Transverse colon (tissue), 4 donors: Measurements from ENCODE around the gene RGL3. TPM values are rescaled to one million over a fixed set of nuclear protein-coding genes. Genes with fewer than 3 reads are reported as not detected.

Experiments used
- small RNA-seq, 4 donors: library from RNA; depleted of rRNA; stranded (forward); fragments of <200 nt; gene quantifications; one replicate each; pipeline ENCODE3, GENCODE V24; 2016
- total RNA-seq, 4 donors: library from RNA; depleted of rRNA; stranded (reverse); fragments of >200 nt; gene quantifications; one replicate each; pipeline ENCODE4 v1.1.0, GENCODE V29; 2016

Gene RGL3
- total RNA-seq, 4 donors from 2014 or later = 6.7 to 78.9 (median 28.1) TPM

Small RNAs within 50 kb of the gene (small RNA-seq; reads per million reads assigned to genes)
- gene RF00019 = 0 reads per million in 4 donors

Other genes with a start within 250 kb of the RGL3 start
- gene KANK2, start 221.8 kb downstream of the RGL3 start, total RNA-seq = 100 to 1,000 TPM; 145 to 339 (median 243) TPM
- not detected for gene ANGPTL8, start 179.7 kb downstream of the RGL3 start, total RNA-seq
- gene DOCK6, start 156.8 kb downstream of the RGL3 start, total RNA-seq = 100 to 1,000 TPM in 1 of 4 donors, 10 to 100 TPM in 3; 66.4 to 268 (median 78.4) TPM
- gene TSPAN16, start 123.2 kb downstream of the RGL3 start, total RNA-seq = not detected
- 10 to 100 TPM; 16.5 to 41.1 (median 18.6) TPM for gene RAB3D, start 79.7 kb downstream of the RGL3 start, total RNA-seq
- gene TMEM205, start 73.0 kb downstream of the RGL3 start, total RNA-seq = 100 to 1,000 TPM in 2 of 4 donors, 10 to 100 TPM in 2; 18.7 to 163 (median 88.4) TPM
- gene CCDC159, start 72.8 kb downstream of the RGL3 start, total RNA-seq = 1,000 to 10,000 TPM in 1 of 4 donors, 10 to 100 TPM in 3; 13.8 to 1,153 (median 26.1) TPM
- gene PLPPR2, start 63.9 kb downstream of the RGL3 start, total RNA-seq = 10 to 100 TPM in 2 of 4 donors, 1 to 10 TPM in 2; 6.3 to 51.7 (median 11.5) TPM
- 10 to 100 TPM in 1 of 4 donors, 1 to 10 TPM in 3; 2.1 to 11.1 (median 2.6) TPM for gene SWSAP1, start 44.6 kb downstream of the RGL3 start, total RNA-seq
- 10 to 100 TPM in 1 of 4 donors, 1 to 10 TPM in 3; 2.3 to 24.3 (median 6.4) TPM for gene EPOR, start 35.0 kb downstream of the RGL3 start, total RNA-seq
- gene ODAD3, start 15.8 kb upstream of the RGL3 start, total RNA-seq = 1 to 10 TPM in 1 of 4 donors, under 1 TPM in 1, not detected in 2; 0.32 to 2.2 TPM
- 100 to 1,000 TPM; 119 to 195 (median 183) TPM for gene PRKCSH, start 16.3 kb upstream of the RGL3 start, total RNA-seq
- 1 to 10 TPM in 2 of 4 donors, under 1 TPM in 1, not detected in 1; 0.27 to 3.2 (median 1.3) TPM for gene ELAVL3, start 61.7 kb upstream of the RGL3 start, total RNA-seq
- 10 to 100 TPM; 10.6 to 44.9 (median 17.4) TPM for gene ZNF653, start 86.5 kb upstream of the RGL3 start, total RNA-seq
- gene ECSIT, start 109.8 kb upstream of the RGL3 start, total RNA-seq = 10 to 100 TPM; 20.9 to 63.4 (median 39.1) TPM
- gene CNN1, start 119.5 kb upstream of the RGL3 start, total RNA-seq = 1,000 to 10,000 TPM in 1 of 4 donors, 100 to 1,000 TPM in 3; 198 to 1,121 (median 486) TPM
- gene ELOF1, start 139.9 kb upstream of the RGL3 start, total RNA-seq = 10 to 100 TPM; 14.7 to 45.7 (median 37.2) TPM
- gene ACP5, start 158.3 kb upstream of the RGL3 start, total RNA-seq = 10 to 100 TPM; 10.5 to 60.2 (median 22.4) TPM
- 10 to 100 TPM in 1 of 4 donors, 1 to 10 TPM in 2, under 1 TPM in 1; 0.40 to 10.2 (median 7.0) TPM for gene ZNF627, start 178.2 kb upstream of the RGL3 start, total RNA-seq